Erythroblast (primary cell): ENCODE results near the gene ARL4D.

Experiments
- GATA1 ChIP-seq: IDR thresholded peaks from 2 replicates; pipeline ENCODE4 v1.6.1; 2011; ENCODE audit warnings: low read depth, mild to moderate bottlenecking, control low read depth, low read length, moderate library complexity
- POLR2A ChIP-seq: IDR thresholded peaks from 2 replicates; pipeline ENCODE4 v1.6.1; 2011; ENCODE audit warnings: mild to moderate bottlenecking, low read length

DNA sequence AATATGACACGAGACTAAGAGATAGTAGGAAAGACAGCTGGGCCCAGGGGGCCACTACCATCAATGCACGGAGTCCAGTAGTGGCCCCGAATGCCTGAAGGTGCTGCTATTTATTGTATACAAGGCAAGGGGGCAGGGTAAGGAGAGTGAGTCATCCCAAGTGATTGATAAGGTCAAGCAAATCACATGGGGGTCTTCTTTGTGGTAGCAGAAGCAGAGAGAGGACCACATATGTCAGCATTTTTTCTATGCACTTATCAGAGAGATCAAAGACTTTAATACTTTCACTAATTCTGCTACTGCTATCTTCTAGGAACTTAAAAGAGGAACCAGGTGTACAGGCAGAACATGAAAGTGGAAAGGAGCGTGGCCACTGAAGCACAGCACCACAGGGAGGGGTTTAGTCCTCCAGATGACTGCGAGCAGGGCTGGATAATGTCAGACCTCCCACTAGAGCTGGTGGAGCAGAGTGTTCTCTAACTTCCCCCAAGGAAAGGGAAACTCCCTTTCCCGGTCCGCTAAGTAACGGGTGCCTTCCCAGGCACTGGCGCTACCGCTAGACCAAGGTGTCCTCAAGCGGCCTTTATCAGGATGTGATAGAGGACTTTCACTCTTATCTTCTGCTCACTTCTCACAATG, 26.4 kb upstream of the ARL4D start:
- TF ChIP-seq POLR2A = no peak
- no peak for TF ChIP-seq GATA1
